Heart left ventricle (tissue), 16 donors: ENCODE data around the gene PAFAH1B2. TPM values are rescaled to one million over a fixed set of nuclear protein-coding genes. Genes with fewer than 3 reads are reported as not detected.
A peak's percentile ranks its signal among the peaks of the same experiment; 100 is the strongest.
"Not testable (repeated sequence)": the region's sequence is repeated elsewhere in the genome, so short reads cannot be mapped to it uniquely, and the experiment has no call there.

Source experiments
- ATAC-seq, 4 donors: fragments of 200-7000 bp; cut with Tn5 transposase; one replicate each; pipeline ENCODE4 v1.9.1; 2020 to 2022; ENCODE audit warnings: moderate library complexity in 4 of 4, mild to moderate bottlenecking in 3 of 4, moderate number of reproducible peaks in 1 of 4
- DNase-seq, 5 donors: peaks; one replicate each; pipeline ENCODE4 v3.0.0-alpha.2; 2020
- H3K27ac ChIP-seq, 12 donors: fragments of 200-600 bp; sonication (generic) in 4 of 12; one replicate each; pipeline versions ENCODE4 v1.5.0 to v1.8.0; 2016 to 2022; ENCODE audit warnings: mild to moderate bottlenecking in 2 of 12
- H3K27me3 ChIP-seq, 9 donors: fragments of 200-600 bp; sonication (generic) in 2 of 9; one replicate each; pipeline versions ENCODE4 v1.5.1 to v1.8.0; 2016 to 2022; ENCODE audit warnings: mild to moderate bottlenecking in 3 of 9
- H3K36me3 ChIP-seq, 9 donors: fragments of 200-600 bp; sonication (generic) in 2 of 9; one replicate each; pipeline versions ENCODE4 v1.5.0 to v1.8.0; 2018 to 2022; ENCODE audit warnings: mild to moderate bottlenecking in 2 of 9
- H3K4me1 ChIP-seq, 12 donors: fragments of 200-600 bp; sonication (generic) in 4 of 12; one replicate each; pipeline versions ENCODE4 v1.5.0 to v1.8.0; 2016 to 2022; ENCODE audit warnings: mild to moderate bottlenecking in 3 of 12
- H3K4me3 ChIP-seq, 12 donors: fragments of 200-600 bp; sonication (generic) in 4 of 12; one replicate each; pipeline versions ENCODE4 v1.5.0 to v1.8.0; 2017 to 2022; ENCODE audit warnings: mild to moderate bottlenecking in 9 of 12, moderate library complexity in 4 of 12
- H3K9me3 ChIP-seq, 12 donors: fragments of 200-600 bp; sonication (generic) in 4 of 12; one replicate each; pipeline versions ENCODE4 v1.5.0 to v1.8.0; 2016 to 2022; ENCODE audit warnings: mild to moderate bottlenecking in 1 of 12
- POLR2A ChIP-seq, 2 donors: fragments of 450-650 bp; IDR thresholded peaks; one replicate each; pipeline ENCODE4 v1.6.1; 2017; ENCODE audit warnings: antibody characterized with exemption in 2 of 2, mild to moderate bottlenecking in 2 of 2, moderate library complexity in 2 of 2
- WGBS, 4 donors: extraction: QIAGEN DNeasy Blood & Tissue Kit in 2 of 4; methylation state at CpG; one replicate each; pipeline versions ENCODE4 v1.1.5 to v1.1.7; 2013 to 2018; 5-methylcytosine and 5-hydroxymethylcytosine counted together
- intact Hi-C, 10 donors: fragments of 100-400 bp; cut with DNase I; formaldehyde crosslinking; loops; one replicate each; pipeline versions ENCODE4 v1.11.1 to v1.14.2; 2022
- polyA plus RNA-seq, 2 donors: library from polyadenylated mRNA; stranded (reverse); fragments of 200-250 nt; gene quantifications; one replicate each; pipeline ENCODE4 v1.2.3, GENCODE V29; 2013
- total RNA-seq, 9 donors: library from RNA; depleted of rRNA in 2 of 9; stranded (reverse); fragments of >200 nt in 2 of 9; fragmentation: NEBNext Ultra II Directional in 3 of 9; extraction: Animal tissue kit (Norgen Biotek cat#: 25700) in 3 of 9; gene quantifications; one replicate each; pipeline versions ENCODE4 v1.1.0 to v1.2.4, GENCODE V29; 2016 to 2023
- TF ChIP-seq, protein P1 (sequence below), 12 donors: fragments of 200-600 bp; sonication (generic) in 4 of 12; IDR thresholded peaks; one replicate each; pipeline versions ENCODE4 v1.5.0 to v1.8.0; 2018 to 2022; ENCODE audit warnings: antibody characterized with exemption in 12 of 12, mild to moderate bottlenecking in 5 of 12
- donor health status: ischemic (EF 13 %, LVEDD 7.1; RV severe dilation, severe dysfunction).
- donor health status: healthy with polysubstance abuse.
- donor health status: DM: no; HTN: yes; CAD: no.
- donor health status: DM: no; HTN: no; CAD: no.
- donor health status: ischemic (EF 25% LVEDD 6.9; RV normal size, moderate dysfunction).
- donor health status: ischemic (EF 25% LVEDD 5.7; RV mildly dilated, moderate dysfunction).
- donor health status: healthy.
- donor health status: DM: yes; HTN: yes; CAD: no.
- donor health status: ischemic (EF 35%, LVEDD 5.7; RV mildly dilated, moderate dysfunction).
- donor health status: nonischemic (EF 11% LVEDD 7.7; RV severe dilation, severe dysfunction).
- donor health status: DM: yes; HTN: yes; CAD: no.
- donor health status: PGD.
- donor health status: ischemic (EF 29% LVEDD 5.4; RV normal size, mild dysfunction).
- donor health status: nonischemic (EF 23%, LVEDD 6.1; RV moderate dilation, normal function).

The PAFAH1B2 gene
- total and polyA plus RNA-seq, 11 donors: 16.7 to 81.1 (median 65.6) TPM

DNA sequence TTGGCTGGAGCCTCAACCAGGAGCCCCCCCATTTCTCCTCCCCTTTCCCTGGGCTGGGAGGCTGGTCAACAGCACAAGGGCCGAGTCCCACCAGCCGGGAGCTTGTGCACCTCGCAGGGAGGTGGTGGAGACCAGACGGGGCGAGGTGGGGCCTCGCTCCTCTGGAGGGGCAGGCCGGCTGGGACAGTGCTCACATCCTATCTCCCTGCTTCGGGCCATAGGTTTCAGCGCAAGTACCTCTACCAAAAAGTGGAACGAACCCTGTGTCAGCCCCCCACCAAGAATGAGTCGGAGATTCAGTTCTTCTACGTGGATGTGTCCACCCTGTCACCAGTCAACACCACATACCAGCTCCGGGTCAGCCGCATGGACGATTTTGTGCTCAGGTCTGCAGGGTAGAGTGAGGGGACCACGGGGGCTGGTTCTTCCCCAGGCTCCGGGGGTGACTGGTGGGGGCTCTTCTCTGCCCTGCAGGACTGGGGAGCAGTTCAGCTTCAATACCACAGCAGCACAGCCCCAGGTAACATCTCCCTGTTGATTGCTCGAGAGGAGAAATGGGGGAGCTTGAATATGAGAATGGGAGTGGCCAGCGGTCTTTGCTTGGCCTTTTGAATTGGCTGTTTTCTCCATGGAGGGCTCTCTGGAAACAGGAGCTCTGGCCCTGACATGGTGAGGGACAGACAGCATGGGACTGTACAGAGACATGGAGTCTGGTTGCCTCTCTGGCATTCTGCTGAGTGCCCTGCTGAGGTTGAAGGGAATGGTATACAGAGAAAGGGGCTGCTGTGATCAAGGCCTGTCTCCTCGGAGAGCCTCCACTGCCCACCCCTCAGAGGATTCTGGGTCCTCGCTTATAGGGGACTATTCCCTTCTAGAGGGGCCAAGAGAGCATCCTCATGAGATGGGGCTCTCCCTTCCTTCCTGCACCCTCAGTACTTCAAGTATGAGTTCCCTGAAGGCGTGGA is 37.8 kb downstream of the PAFAH1B2 start:
- 93 to 94% (median 93%) methylated on average over 19 to 22 of the region's 22 CpGs for WGBS, 4 donors
- no peak overlapping the region for H3K27ac ChIP-seq
- intact Hi-C loops: loop anchor here in 8 of 10 donors (1.0 to 5.0 kb wide), 4 partner anchors 37 to 45 kb away; no protein-coding TSS in a partner anchor

DNA sequence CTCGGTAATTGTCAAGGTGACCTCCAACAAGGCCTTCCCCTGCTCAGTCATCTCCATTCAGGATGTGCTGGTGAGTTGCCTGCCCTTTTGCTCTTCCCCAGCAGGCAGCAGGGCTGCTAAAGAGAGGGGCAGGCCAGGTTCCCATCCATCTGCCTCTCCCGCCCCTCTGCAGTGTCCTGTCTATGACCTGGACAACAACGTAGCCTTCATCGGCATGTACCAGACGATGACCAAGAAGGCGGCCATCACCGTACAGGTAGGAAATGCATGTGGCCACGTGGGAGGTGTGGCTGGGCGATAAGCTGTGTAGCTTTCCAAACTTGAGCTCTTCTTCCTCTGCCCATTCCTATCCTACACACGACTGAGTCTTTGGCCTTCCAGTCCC is 38.5 kb downstream of the PAFAH1B2 start:
- peaks cover 0 to 58% (median 45%) of the 10 kb centered on the region in 9 donors for H3K36me3 ChIP-seq
- WGBS, 4 donors: 92 to 98% (median 93%) methylated on average over 9 to 10 of the region's 10 CpGs
- no peak overlapping the region for H3K4me3 ChIP-seq
- TF ChIP-seq POLR2A (IDR thresholded peaks at IDR 0.05): no peak
- TF ChIP-seq, protein P1, sequence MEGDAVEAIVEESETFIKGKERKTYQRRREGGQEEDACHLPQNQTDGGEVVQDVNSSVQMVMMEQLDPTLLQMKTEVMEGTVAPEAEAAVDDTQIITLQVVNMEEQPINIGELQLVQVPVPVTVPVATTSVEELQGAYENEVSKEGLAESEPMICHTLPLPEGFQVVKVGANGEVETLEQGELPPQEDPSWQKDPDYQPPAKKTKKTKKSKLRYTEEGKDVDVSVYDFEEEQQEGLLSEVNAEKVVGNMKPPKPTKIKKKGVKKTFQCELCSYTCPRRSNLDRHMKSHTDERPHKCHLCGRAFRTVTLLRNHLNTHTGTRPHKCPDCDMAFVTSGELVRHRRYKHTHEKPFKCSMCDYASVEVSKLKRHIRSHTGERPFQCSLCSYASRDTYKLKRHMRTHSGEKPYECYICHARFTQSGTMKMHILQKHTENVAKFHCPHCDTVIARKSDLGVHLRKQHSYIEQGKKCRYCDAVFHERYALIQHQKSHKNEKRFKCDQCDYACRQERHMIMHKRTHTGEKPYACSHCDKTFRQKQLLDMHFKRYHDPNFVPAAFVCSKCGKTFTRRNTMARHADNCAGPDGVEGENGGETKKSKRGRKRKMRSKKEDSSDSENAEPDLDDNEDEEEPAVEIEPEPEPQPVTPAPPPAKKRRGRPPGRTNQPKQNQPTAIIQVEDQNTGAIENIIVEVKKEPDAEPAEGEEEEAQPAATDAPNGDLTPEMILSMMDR (IDR thresholded peaks at IDR 0.05): no peak
- no peak overlapping the region for H3K27ac ChIP-seq
- intact Hi-C loops: loop anchor here in 6 of 10 donors (5.0 kb wide), 2 partner anchors 40 to 45 kb away; no protein-coding TSS in a partner anchor
- no peaks in the 10 kb centered on the region for H3K9me3 ChIP-seq
- ATAC-seq (no peak), DNase-seq (peak in 1 of 5 donors; percentile 4)
- peaks cover 0 to 38% (median 28%) of the 10 kb centered on the region in 12 donors for H3K4me1 ChIP-seq
- no peaks in the 10 kb centered on the region for H3K27me3 ChIP-seq

More for the DNA sequence above, 37.8 kb downstream of the PAFAH1B2 start:
- Histone ChIP-seq H3K4me3 (no peak overlapping the region), H3K4me1 (peaks cover 0 to 38% (median 28%) of the 10 kb centered on the region in 12 donors), H3K9me3 (no peaks in the 10 kb centered on the region), H3K36me3 (peaks cover 0 to 51% (median 39%) of the 10 kb centered on the region in 9 donors), H3K27me3 (no peaks in the 10 kb centered on the region)
- ATAC-seq (no peak), DNase-seq (no peak)
- TF ChIP-seq, protein P1 (IDR thresholded peaks at IDR 0.05): no peak
- TF ChIP-seq POLR2A (IDR thresholded peaks at IDR 0.05): no peak

DNA sequence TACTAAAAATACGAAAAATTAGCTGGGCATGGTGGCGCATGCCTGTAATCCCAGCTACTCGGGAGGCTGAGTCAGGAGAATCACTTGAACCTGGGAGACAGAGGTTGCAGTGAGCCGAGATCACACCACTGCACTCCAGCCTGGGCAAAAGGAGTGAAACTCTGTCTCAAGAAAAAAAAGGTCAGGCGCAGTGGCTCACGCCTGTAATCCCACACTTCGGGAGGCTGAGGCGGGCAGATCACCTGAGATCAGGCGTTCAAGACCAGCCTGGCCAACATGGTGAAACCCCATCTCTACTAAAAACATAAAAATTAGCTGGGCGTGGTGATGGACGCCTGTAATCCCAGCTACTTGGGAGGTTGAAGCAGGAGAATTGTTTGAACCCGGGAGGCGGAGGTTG is 39.1 kb downstream of the PAFAH1B2 start:
- not testable (repeated sequence) for H3K4me3 ChIP-seq, H3K9me3 ChIP-seq, H3K27me3 ChIP-seq, H3K27ac ChIP-seq, ATAC-seq
- peaks cover 0 to 31% (median 24%) of the 10 kb centered on the region in 12 donors for H3K4me1 ChIP-seq
- intact Hi-C loops: loop anchor here in 6 of 10 donors (5.0 kb wide), 2 partner anchors 39 to 44 kb away; no protein-coding TSS in a partner anchor
- DNase-seq: peak in 1 of 5 donors; percentile 9
- peaks cover 0 to 64% (median 52%) of the 10 kb centered on the region in 9 donors for H3K36me3 ChIP-seq
- 81 to 97% (median 94%) methylated on average over 13 of the region's 13 CpGs for WGBS, 4 donors

DNA sequence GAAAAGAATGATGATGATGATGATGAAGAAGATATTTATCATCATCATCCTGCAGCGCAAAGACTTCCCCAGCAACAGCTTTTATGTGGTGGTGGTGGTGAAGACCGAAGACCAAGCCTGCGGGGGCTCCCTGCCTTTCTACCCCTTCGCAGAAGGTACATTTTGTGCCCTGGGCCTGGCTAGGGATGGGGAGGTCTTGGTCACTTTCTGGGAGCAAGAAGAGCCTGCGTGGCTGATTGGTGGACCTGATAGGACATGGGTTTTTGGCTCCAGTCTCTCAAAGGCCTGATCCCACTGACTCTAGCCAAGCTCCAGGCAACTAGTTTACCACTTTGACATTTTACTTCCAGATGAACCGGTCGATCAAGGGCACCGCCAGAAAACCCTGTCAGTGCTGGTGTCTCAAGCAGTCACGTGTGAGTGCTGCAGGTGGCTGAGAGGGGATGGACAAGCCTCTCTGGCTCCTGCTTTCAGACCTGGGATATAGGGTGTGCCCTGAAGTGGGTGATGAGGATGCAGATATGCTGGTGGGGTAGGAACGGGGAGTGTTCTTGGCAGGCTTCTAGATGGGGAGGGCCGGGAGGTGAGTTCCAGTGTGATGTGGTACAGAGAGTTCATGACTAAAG is 39.8 kb downstream of the PAFAH1B2 start:
- H3K36me3 ChIP-seq: peaks cover 0 to 71% (median 58%) of the 10 kb centered on the region in 9 donors
- ATAC-seq (no peak), DNase-seq (peak in 1 of 5 donors; percentile 18)
- WGBS, 4 donors: 89 to 92% (median 91%) methylated on average over 11 of the region's 11 CpGs
- H3K27me3 ChIP-seq: no peaks in the 10 kb centered on the region
- no peak overlapping the region for H3K27ac ChIP-seq
- no peak overlapping the region for H3K4me3 ChIP-seq
- intact Hi-C loops: loop anchor here in 6 of 10 donors (5.0 kb wide), 2 partner anchors 38 to 43 kb away; no protein-coding TSS in a partner anchor
- H3K9me3 ChIP-seq: no peaks in the 10 kb centered on the region
- H3K4me1 ChIP-seq: peaks cover 0 to 29% (median 22%) of the 10 kb centered on the region in 12 donors
- TF ChIP-seq POLR2A (IDR thresholded peaks at IDR 0.05): no peak
- TF ChIP-seq, protein P1 (IDR thresholded peaks at IDR 0.05): no peak
